HepG2 (cell line): ENCODE results near the gene AKAP6.

Experiments used
- EP300 ChIP-seq, 3 experiments: sonication (generic) in 1 of 3; formaldehyde crosslinking in 1 of 3; IDR thresholded peaks; 2 replicates each; pipeline versions ENCODE4 v1.5.1 to v1.6.1; 2011 to 2020; ENCODE audit warnings: low read depth in 2 of 3, low read length in 2 of 3, borderline replicate concordance in 1 of 3, improper control_type of control experiment in 1 of 3, mild to moderate bottlenecking in 1 of 3, missing genetic modification reagents in 1 of 3, moderate library complexity in 1 of 3
- RFX5 ChIP-seq: IDR thresholded peaks from 2 replicates; pipeline ENCODE4 v1.6.1; 2011; ENCODE audit warnings: low read depth, low read length, improper control_type of control experiment

DNA sequence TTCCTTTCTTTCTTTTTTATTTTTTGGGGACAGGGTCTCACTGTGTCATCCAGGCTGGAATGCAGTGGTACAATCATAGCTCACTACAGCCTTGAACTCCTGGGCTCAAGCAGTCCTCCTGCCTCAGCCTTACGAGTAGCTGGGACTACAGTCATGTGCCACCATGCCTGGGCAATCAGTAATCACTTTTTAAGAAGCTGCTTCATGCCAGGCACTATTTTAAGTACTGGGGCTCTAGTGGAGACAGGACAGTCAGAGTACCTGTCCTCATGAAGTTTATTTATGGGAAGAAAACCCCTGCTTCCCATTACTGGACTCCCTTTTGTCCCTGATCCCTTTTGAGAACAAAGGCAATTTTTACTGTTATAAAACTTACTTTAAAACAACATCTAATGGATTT lies 485.6 kb downstream of the AKAP6 start:
- TF ChIP-seq EP300 (IDR thresholded peaks at IDR 0.05; ENCODE audit: low read depth in 2 of 2, low read length in 2 of 2) (no peak), EP300 (CRISPR knock-in tag; IDR thresholded peaks at IDR 0.05; ENCODE audit: borderline replicate concordance) (no peak), RFX5 (no peak)
